Activated CD4-positive, alpha-beta T cell treated with anti-CD3 and anti-CD28 coated beads, Interleukin-2, amount 10 ng/mL, durations not matched to agents 7 days and 5 days (primary cell): ENCODE measurements around the gene SHKBP1. TPM values are rescaled to one million over a fixed set of nuclear protein-coding genes. Genes with fewer than 3 reads are reported as not detected.

Experiments used
- CTCF ChIA-PET: fragments of 350-600 bp; sonication (Branson Sonifier 250); formaldehyde crosslinking; loops from one replicate; lab custom pipeline; 2021; ENCODE audit warnings: antibody characterized with exemption; lab: Charles Lee
- POLR2A ChIA-PET: fragments of 350-600 bp; sonication (Branson Sonifier 250); formaldehyde crosslinking; loops from one replicate; lab custom pipeline; 2021; ENCODE audit warnings: antibody characterized with exemption; lab: Charles Lee
- DNase-seq: peaks from one replicate; pipeline ENCODE4 v3.0.0-alpha.2; 2020
- H3K27ac Mint-ChIP-seq: one replicate; pipeline ENCODE4 v1.8.0; 2021; ENCODE audit warnings: mild to moderate bottlenecking, moderate library complexity, mixed read lengths
- H3K27me3 Mint-ChIP-seq: one replicate; pipeline ENCODE4 v1.8.0; 2021; ENCODE audit warnings: mixed read lengths
- H3K36me3 Mint-ChIP-seq: one replicate; pipeline ENCODE4 v1.8.0; 2021; ENCODE audit warnings: low read depth, mixed read lengths
- H3K4me1 Mint-ChIP-seq: one replicate; pipeline ENCODE4 v1.8.0; 2021; ENCODE audit warnings: mixed read lengths
- H3K4me3 Mint-ChIP-seq: one replicate; pipeline ENCODE4 v1.8.0; 2021; ENCODE audit warnings: mild to moderate bottlenecking, moderate library complexity, mixed read lengths
- H3K9me3 Mint-ChIP-seq: one replicate; pipeline ENCODE4 v1.8.0; 2021; ENCODE audit warnings: mixed read lengths
- total RNA-seq, 2 experiments: library from RNA; stranded (reverse); gene quantifications; one replicate each; pipeline ENCODE4 v1.2.3, GENCODE V29; 2021

SHKBP1 gene, protein sequence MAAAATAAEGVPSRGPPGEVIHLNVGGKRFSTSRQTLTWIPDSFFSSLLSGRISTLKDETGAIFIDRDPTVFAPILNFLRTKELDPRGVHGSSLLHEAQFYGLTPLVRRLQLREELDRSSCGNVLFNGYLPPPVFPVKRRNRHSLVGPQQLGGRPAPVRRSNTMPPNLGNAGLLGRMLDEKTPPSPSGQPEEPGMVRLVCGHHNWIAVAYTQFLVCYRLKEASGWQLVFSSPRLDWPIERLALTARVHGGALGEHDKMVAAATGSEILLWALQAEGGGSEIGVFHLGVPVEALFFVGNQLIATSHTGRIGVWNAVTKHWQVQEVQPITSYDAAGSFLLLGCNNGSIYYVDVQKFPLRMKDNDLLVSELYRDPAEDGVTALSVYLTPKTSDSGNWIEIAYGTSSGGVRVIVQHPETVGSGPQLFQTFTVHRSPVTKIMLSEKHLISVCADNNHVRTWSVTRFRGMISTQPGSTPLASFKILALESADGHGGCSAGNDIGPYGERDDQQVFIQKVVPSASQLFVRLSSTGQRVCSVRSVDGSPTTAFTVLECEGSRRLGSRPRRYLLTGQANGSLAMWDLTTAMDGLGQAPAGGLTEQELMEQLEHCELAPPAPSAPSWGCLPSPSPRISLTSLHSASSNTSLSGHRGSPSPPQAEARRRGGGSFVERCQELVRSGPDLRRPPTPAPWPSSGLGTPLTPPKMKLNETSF
- 100 to 1,000 TPM; 147 to 158 TPM for total RNA-seq

- Mint-ChIP-seq H3K27ac (peak within 1 kb of the TSS; percentile 89), H3K27me3 (no peaks in the 10 kb centered on the region), H3K9me3 (no peaks in the 10 kb centered on the region), H3K4me3 (peak within 1 kb of the TSS; percentile 87), H3K36me3 (peaks cover 24% of the 10 kb centered on the region), H3K4me1 (peaks cover 26% of the 10 kb centered on the region)
- DNase-seq = peak; percentile 95
- ChIA-PET POLR2A (no interaction called here), CTCF (interaction anchor here (0.6 to 0.8 kb wide), 2 partner anchors 23 to 237 kb away, joined by 3 read pairs; no protein-coding TSS in a partner anchor)
Observed at GRCh38 chr19:40576585-40577451, at the start of gene SHKBP1. Gene SHKBP1 (plus strand): TSS chr19:40576873. CDS start chr19:40576900, 27 bp downstream.

- no peak overlapping the region for H3K27ac Mint-ChIP-seq
- POLR2A ChIA-PET = no interaction called here
- H3K4me1 Mint-ChIP-seq = peaks cover 16% of the 10 kb centered on the region
- peaks cover 22% of the 10 kb centered on the region for H3K27me3 Mint-ChIP-seq
- DNase-seq = no peak
- no peaks in the 10 kb centered on the region for H3K9me3 Mint-ChIP-seq
- CTCF ChIA-PET = no interaction called here
- no peaks in the 10 kb centered on the region for H3K36me3 Mint-ChIP-seq
- H3K4me3 Mint-ChIP-seq = no peak overlapping the region
Observed at GRCh38 chr19:40528078-40528477, 48.6 kb upstream of the SHKBP1 start.

- Mint-ChIP-seq H3K27ac (peak overlapping the region; percentile 34), H3K4me1 (peaks cover 16% of the 10 kb centered on the region), H3K9me3 (no peaks in the 10 kb centered on the region), H3K27me3 (peaks cover 24% of the 10 kb centered on the region), H3K4me3 (no peak overlapping the region), H3K36me3 (no peaks in the 10 kb centered on the region)
- DNase-seq = no peak
- ChIA-PET CTCF (interaction anchor here (0.6 to 1.6 kb wide), 4 partner anchors 12 to 770 kb away, joined by 3 read pairs; no protein-coding TSS in a partner anchor), POLR2A (no interaction called here)
Observed at GRCh38 chr19:40528533-40529092, 48.1 kb upstream of the SHKBP1 start.

- CTCF ChIA-PET = interaction anchor here (0.6 to 1.6 kb wide), 4 partner anchors 13 to 770 kb away, joined by 3 read pairs; no protein-coding TSS in a partner anchor
- POLR2A ChIA-PET = no interaction called here
- Mint-ChIP-seq H3K9me3 (no peaks in the 10 kb centered on the region), H3K4me3 (peak overlapping the region; percentile 52), H3K27me3 (peaks cover 26% of the 10 kb centered on the region), H3K27ac (peak overlapping the region; percentile 34), H3K36me3 (no peaks in the 10 kb centered on the region), H3K4me1 (peaks cover 16% of the 10 kb centered on the region)
- peak; percentile 88 for DNase-seq
Observed at GRCh38 chr19:40529093-40529954, 47.3 kb upstream of the SHKBP1 start.

GRCh38 chr19:40530091-40530901 lies 46.4 kb upstream of the SHKBP1 start:
- H3K27ac Mint-ChIP-seq = no peak overlapping the region
- H3K4me1 Mint-ChIP-seq = peaks cover 16% of the 10 kb centered on the region
- H3K9me3 Mint-ChIP-seq = no peaks in the 10 kb centered on the region
- peak; percentile 29 for DNase-seq
- ChIA-PET CTCF (interaction anchor here (1.6 kb wide), 1 partner anchor 14 kb away, joined by 3 read pairs; no protein-coding TSS in a partner anchor), POLR2A (no interaction called here)
- H3K27me3 Mint-ChIP-seq = peaks cover 24% of the 10 kb centered on the region
- no peaks in the 10 kb centered on the region for H3K36me3 Mint-ChIP-seq
- H3K4me3 Mint-ChIP-seq = peak overlapping the region; percentile 52

- no peak overlapping the region for H3K4me3 Mint-ChIP-seq
Observed at GRCh38 chr19:40533508-40533907, 43.2 kb upstream of the SHKBP1 start.

DNA sequence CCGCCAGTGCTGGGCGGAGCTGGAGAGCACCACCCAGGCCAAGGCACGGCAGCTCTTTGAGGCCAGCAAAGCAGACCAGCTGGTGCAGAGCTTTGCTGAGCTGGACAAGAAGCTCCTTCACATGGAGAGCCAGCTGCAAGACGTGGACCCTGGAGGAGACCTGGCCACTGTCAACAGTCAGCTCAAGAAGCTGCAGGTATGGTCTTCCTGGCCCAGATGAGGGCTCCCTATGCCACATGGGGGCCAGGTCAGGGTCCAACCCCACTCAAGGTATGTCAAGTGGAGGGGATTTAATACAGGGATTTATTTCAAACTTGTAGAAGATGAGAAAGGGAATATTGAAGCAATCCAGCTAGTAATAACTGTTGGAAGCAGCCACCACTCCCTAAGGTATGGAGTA lies 42.5 kb upstream of the SHKBP1 start:
- Mint-ChIP-seq H3K36me3 (no peaks in the 10 kb centered on the region), H3K4me1 (peaks cover 11% of the 10 kb centered on the region), H3K9me3 (no peaks in the 10 kb centered on the region), H3K4me3 (no peak overlapping the region), H3K27ac (no peak overlapping the region), H3K27me3 (peaks cover 26% of the 10 kb centered on the region)
- POLR2A ChIA-PET = no interaction called here
- no peak for DNase-seq
- CTCF ChIA-PET = no interaction called here

More at GRCh38 chr19:40533508-40533907, 43.2 kb upstream of the SHKBP1 start:
- Mint-ChIP-seq H3K4me1 (peaks cover 16% of the 10 kb centered on the region), H3K36me3 (no peaks in the 10 kb centered on the region), H3K27me3 (peaks cover 26% of the 10 kb centered on the region), H3K27ac (no peak overlapping the region), H3K9me3 (no peaks in the 10 kb centered on the region)
- ChIA-PET CTCF (interaction anchor here (1.1 kb wide), 1 partner anchor 17 kb away, joined by 3 read pairs; no protein-coding TSS in a partner anchor), POLR2A (no interaction called here)
- no peak for DNase-seq

DNA sequence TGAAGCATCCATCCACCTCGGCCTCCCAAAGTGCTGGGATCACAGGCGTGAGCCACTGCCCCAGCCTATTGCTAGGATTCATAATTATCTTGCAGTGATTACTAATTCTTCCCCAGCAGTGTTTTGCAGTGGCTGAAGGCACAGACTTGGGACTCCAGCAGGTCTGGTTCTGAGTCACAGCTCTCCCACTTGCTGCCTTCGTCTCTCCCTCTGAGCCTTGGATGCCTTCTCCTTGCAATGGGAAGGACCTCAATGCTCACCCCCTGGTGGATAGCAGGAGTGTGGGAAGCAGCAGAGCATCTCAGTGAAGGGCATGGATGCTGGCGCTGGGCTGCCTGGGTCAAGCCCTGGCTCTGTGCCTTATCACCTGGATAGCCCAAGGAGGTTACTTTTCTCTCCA lies 37.6 kb upstream of the SHKBP1 start:
- H3K4me1 Mint-ChIP-seq = no peaks in the 10 kb centered on the region
- no peak overlapping the region for H3K4me3 Mint-ChIP-seq
- H3K27ac Mint-ChIP-seq = no peak overlapping the region
- ChIA-PET POLR2A (no interaction called here), CTCF (no interaction called here)
- H3K9me3 Mint-ChIP-seq = no peaks in the 10 kb centered on the region
- DNase-seq = no peak
- H3K27me3 Mint-ChIP-seq = peaks cover 3% of the 10 kb centered on the region
- no peaks in the 10 kb centered on the region for H3K36me3 Mint-ChIP-seq

DNA sequence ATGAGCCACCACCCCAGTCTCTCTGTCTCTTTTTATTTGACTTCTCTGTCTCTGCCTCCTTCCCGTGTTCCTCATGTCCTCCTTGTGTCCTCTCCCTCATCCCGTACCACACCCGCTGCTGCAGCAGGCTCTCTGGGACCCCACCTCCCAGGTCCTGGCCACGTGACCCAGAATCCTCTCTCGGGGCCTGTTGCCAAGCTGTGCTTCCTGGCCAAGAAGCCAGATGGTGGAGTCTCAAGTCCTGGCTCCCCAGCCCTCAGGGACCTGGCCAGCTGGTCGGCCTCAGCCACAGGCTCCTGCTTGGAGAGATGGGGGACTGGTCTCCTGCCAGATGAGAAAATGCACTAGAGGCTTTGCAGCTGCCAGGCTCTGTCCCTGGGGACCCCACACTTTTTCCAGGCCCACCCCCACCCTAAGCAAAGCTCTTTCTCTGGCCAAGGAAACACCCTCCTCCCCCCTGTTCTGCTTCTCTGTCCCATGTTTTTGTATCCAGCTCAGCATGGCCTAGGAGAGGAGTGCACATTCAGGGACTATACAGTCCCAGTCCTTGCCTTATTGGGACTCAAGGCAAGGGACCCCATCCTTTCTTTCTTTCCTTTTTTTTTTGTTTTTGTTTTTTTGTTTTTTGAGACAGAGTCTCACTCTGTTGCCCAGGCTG lies 34.3 kb upstream of the SHKBP1 start:
- peaks cover 3% of the 10 kb centered on the region for H3K9me3 Mint-ChIP-seq
- ChIA-PET POLR2A (no interaction called here), CTCF (interaction anchor here (0.8 kb wide), 1 partner anchor 9 kb away, joined by 3 read pairs; no protein-coding TSS in a partner anchor)

DNA sequence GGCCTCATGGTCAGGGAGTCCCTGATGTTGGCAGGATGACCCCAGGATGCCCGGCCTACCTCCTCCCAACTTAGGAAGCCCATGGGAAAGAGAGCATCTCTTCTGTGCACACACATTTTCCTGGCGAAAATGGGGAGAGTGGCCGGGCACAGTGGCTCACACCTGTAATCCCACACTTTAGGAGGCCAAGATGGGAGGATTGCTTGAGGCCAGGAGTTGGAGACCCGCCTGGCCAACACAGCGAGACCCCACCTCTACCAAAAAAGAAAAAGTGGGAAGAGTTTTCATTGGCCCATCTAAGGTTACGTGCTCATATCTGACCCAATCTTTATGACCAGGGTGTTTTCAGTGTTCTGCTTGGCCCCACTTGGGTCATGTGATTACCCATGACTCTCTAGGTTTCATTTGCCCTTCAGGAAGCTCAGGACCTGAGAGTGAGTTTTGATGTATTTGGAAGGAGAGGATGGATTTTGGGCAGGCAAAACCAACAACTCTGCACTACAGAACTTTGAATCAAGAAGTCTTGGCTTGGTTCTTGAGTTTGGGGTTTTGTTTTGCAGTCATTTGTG lies 33.6 kb upstream of the SHKBP1 start:
- Mint-ChIP-seq H3K4me1 (no peaks in the 10 kb centered on the region), H3K27me3 (peaks cover 8% of the 10 kb centered on the region)
- CTCF ChIA-PET = interaction anchor here (0.8 kb wide), 1 partner anchor 8 kb away, joined by 3 read pairs; no protein-coding TSS in a partner anchor

More for the DNA sequence above, 34.3 kb upstream of the SHKBP1 start:
- H3K4me3 Mint-ChIP-seq = no peak overlapping the region
- H3K27ac Mint-ChIP-seq = no peak overlapping the region
- H3K27me3 Mint-ChIP-seq = peaks cover 7% of the 10 kb centered on the region
- peaks cover 4% of the 10 kb centered on the region for H3K36me3 Mint-ChIP-seq
- no peaks in the 10 kb centered on the region for H3K4me1 Mint-ChIP-seq
- DNase-seq = no peak

More for the DNA sequence above, 33.6 kb upstream of the SHKBP1 start:
- no peak for DNase-seq
- Mint-ChIP-seq H3K27ac (no peak overlapping the region), H3K9me3 (peaks cover 3% of the 10 kb centered on the region), H3K4me3 (no peak overlapping the region), H3K36me3 (peaks cover 4% of the 10 kb centered on the region)
- POLR2A ChIA-PET = no interaction called here
